ENCODE measurements around the gene HMG20B.

HMG20B gene

GRCh38 chr19:3619631-3620012 lies 46.9 kb downstream of the HMG20B start:
- H3K4me3 ChIP-seq (ENCODE audit: low read depth, low read length) = no peak overlapping the region
- ChIA-PET CTCF (interaction anchor here (1.2 to 7.1 kb wide), 6 partner anchors 11 to 74 kb away, joined by 3 to 54 read pairs (median 6); partner anchors contain the start of gene GIPC3), POLR2A (no interaction called here)
- no peak for DNase-seq (ENCODE audit: low read depth, low spot score)
- TF ChIP-seq, protein P1, sequence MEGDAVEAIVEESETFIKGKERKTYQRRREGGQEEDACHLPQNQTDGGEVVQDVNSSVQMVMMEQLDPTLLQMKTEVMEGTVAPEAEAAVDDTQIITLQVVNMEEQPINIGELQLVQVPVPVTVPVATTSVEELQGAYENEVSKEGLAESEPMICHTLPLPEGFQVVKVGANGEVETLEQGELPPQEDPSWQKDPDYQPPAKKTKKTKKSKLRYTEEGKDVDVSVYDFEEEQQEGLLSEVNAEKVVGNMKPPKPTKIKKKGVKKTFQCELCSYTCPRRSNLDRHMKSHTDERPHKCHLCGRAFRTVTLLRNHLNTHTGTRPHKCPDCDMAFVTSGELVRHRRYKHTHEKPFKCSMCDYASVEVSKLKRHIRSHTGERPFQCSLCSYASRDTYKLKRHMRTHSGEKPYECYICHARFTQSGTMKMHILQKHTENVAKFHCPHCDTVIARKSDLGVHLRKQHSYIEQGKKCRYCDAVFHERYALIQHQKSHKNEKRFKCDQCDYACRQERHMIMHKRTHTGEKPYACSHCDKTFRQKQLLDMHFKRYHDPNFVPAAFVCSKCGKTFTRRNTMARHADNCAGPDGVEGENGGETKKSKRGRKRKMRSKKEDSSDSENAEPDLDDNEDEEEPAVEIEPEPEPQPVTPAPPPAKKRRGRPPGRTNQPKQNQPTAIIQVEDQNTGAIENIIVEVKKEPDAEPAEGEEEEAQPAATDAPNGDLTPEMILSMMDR (IDR thresholded peaks at IDR 0.05; ENCODE audit: insufficient read depth, low read length, missing control alignments) = no peak

DNA sequence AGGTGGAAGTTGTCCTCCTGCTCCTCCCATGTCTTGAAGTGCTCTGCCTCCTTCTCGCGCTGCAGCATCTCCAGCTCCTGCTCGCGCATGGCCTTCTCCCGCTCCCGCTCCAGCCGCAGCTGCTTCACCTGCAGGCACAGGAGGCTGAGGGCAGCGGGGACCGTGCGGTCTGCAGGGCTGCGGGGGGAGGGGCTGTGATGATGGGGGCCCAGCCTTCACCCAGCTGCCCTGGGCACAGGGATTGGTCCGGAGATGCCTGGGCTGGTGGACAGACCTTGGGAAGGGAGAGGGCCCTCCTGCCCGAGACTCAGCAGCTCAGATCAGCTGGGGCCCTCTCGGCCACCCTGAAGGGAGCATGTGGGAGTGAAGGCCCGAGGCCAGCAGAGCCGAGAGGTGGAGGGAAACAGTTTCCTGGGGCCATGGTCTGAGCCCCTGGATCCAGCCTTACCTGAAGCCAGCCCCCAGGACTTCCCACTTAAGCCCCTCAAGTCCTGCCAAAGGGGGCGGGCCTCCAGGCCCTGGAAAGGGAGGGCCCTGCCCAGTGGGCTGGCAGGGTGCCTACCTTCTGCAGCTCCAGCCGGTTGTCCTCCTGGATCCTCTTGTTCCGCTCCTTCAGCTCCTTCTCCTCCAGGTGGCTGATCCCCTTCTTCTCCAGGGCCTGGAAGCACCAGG lies 47.5 kb downstream of the HMG20B start:
- H3K4me3 ChIP-seq (ENCODE audit: low read depth, low read length) = no peak overlapping the region
- TF ChIP-seq, protein P1 (IDR thresholded peaks at IDR 0.05; ENCODE audit: insufficient read depth, low read length, missing control alignments) = no peak
- CTCF ChIA-PET = interaction anchor here (1.5 to 7.1 kb wide), 4 partner anchors 11 to 315 kb away, joined by 5 to 54 read pairs (median 24); partner anchors contain the start of gene GIPC3
- POLR2A ChIA-PET = interaction anchor here (1.6 kb wide), 1 partner anchor 12 kb away, joined by 5 read pairs; no protein-coding TSS in a partner anchor
- no peak for DNase-seq (ENCODE audit: low read depth, low spot score)

- POLR2A ChIA-PET = interaction anchor here (1.6 kb wide), 1 partner anchor 13 kb away, joined by 5 read pairs; no protein-coding TSS in a partner anchor
- CTCF ChIA-PET = interaction anchor here (1.5 to 7.1 kb wide), 5 partner anchors 12 to 316 kb away, joined by 5 to 54 read pairs (median 10); partner anchors contain the start of gene GIPC3
- TF ChIP-seq, protein P1 (IDR thresholded peaks at IDR 0.05; ENCODE audit: insufficient read depth, low read length, missing control alignments) = no peak
- no peak for DNase-seq (ENCODE audit: low read depth, low spot score)
- no peak overlapping the region for H3K4me3 ChIP-seq (ENCODE audit: low read depth, low read length)
Measured at GRCh38 chr19:3620817-3621547, 48.2 kb downstream of the HMG20B start.

- H3K4me3 ChIP-seq (ENCODE audit: low read depth, low read length) = no peak overlapping the region
- ChIA-PET CTCF (interaction anchor here (0.6 to 7.1 kb wide), 5 partner anchors 11 to 317 kb away, joined by 3 to 54 read pairs (median 6); no protein-coding TSS in a partner anchor), POLR2A (interaction anchor here (0.5 to 1.6 kb wide), 2 partner anchors 14 to 349 kb away, joined by 3 to 5 read pairs; partner anchors contain the start of gene DAPK3)
- DNase-seq (ENCODE audit: low read depth, low spot score) = no peak
- TF ChIP-seq, protein P1 (IDR thresholded peaks at IDR 0.05; ENCODE audit: insufficient read depth, low read length, missing control alignments) = no peak
Measured at GRCh38 chr19:3621689-3622088, 48.9 kb downstream of the HMG20B start.

DNA sequence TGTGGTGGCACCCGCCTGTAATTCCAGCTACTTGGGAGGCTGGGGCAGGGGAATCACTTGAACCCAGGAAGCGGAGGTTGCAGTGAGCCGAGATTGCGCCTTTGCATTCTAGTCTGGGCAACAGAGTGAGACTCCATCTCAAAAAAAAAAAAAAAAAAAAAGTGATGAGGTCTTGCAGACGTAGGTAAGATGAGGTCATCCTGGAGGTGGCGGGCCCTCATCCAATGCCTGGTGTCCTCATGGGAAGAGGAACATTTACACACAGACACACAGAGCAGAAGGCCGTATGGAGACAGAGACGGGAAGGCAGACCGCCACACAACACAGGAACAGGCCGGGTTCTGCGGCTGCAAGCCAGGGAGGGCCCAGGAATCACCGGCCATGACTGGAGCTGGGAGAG lies 49.5 kb downstream of the HMG20B start:
- TF ChIP-seq, protein P1 (IDR thresholded peaks at IDR 0.05; ENCODE audit: insufficient read depth, low read length, missing control alignments) = no peak
- ChIA-PET CTCF (interaction anchor here (0.6 to 7.1 kb wide), 6 partner anchors 11 to 317 kb away, joined by 3 to 54 read pairs (median 4); partner anchors contain the start of gene MFSD12), POLR2A (interaction anchor here (1.2 kb wide), 1 partner anchor 31 kb away, joined by 3 read pairs; no protein-coding TSS in a partner anchor)
- no peak overlapping the region for H3K4me3 ChIP-seq (ENCODE audit: low read depth, low read length)
- DNase-seq (ENCODE audit: low read depth, low spot score) = no peak

DNA sequence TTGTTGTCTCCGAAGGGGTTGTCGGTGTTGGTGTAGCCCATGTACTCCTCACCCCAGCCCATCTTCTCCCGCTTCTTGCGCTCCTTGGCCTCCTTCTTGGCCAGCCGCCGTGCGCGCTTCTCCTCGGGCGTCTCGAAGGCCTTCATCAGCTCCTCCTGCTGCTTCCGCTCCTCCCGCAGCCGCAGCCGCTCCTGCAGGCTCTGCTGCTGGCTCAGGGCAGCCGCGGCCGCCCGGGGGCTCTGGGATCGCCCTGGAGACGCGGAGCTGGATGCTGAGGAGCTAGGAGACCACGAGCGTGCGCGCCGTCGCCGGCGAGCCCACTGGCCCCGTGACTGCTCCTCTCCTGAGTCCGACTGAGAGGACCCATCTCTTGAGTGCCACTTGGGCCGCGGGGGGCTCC lies 51.0 kb downstream of the HMG20B start:
- POLR2A ChIA-PET = no interaction called here
- CTCF ChIA-PET = interaction anchor here (0.9 to 1.4 kb wide), 3 partner anchors 47 to 78 kb away, joined by 3 read pairs; partner anchors contain the start of gene MFSD12

More for the DNA sequence above, 51.0 kb downstream of the HMG20B start:
- no peak overlapping the region for H3K4me3 ChIP-seq (ENCODE audit: low read depth, low read length)
- TF ChIP-seq, protein P1 (IDR thresholded peaks at IDR 0.05; ENCODE audit: insufficient read depth, low read length, missing control alignments) = no peak
- DNase-seq (ENCODE audit: low read depth, low spot score) = no peak
